Fibroblast of gingiva (primary cell): ENCODE data around the gene SNRPA.
"Not testable (repeated sequence)": the region's sequence is repeated elsewhere in the genome, so short reads cannot be mapped to it uniquely, and the experiment has no call there.

Experiments
- DNase-seq: peaks from one replicate; pipeline ENCODE4 v3.0.0-alpha.2; 2011; ENCODE audit warnings: low read depth

The SNRPA gene

DNA sequence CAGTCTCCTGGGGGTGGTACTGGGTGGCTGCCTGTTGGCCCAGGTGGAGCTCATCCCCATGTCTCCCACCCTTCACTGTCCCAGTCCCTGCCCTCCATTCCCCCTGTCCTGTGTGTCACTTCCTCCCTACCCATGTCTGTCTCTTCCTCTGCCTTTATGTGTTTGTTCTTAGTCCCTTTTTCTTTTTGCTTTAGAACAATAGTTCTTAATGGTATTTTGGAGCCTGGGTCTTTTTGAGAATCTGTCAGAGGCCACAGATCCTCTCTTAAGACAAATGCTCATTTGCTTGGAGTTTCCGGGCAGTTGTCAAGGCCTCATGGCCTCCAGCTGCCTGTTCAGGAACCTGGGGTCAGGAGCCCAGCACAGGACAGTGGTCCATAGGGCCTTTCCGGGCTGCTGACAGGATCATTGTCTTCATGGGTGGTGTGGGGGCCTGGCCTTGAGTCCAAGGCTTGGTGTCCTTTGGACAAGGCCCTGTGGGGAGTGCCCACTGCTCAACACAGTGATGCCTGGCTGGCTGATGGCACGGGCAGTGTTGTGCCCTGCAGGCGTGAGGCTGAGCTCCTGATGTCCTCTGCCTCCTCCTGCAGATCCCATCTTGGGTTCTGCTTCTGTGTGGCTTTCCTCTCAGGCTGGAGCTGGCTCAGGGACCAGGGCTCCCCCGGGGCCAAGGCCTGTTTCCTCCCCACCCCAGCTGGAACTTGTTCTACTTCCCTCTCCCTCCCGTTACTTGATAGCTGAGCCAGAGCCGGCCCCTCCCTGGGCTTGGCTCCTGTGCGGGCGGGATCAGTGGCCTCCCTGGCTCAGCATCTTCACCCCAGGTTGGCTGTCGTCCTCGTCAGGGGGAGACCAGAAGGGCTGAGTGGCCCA is 51.5 kb downstream of the SNRPA start:
- peak; percentile 30 for DNase-seq

GRCh38 chr19:40803170-40803856 is 52.3 kb downstream of the SNRPA start:
- DNase-seq, result no peak

GRCh38 chr19:40803857-40804782 is 53.1 kb downstream of the SNRPA start:
- no peak for DNase-seq

- no peak for DNase-seq
Measured at GRCh38 chr19:40804783-40805242, 53.8 kb downstream of the SNRPA start.

DNA sequence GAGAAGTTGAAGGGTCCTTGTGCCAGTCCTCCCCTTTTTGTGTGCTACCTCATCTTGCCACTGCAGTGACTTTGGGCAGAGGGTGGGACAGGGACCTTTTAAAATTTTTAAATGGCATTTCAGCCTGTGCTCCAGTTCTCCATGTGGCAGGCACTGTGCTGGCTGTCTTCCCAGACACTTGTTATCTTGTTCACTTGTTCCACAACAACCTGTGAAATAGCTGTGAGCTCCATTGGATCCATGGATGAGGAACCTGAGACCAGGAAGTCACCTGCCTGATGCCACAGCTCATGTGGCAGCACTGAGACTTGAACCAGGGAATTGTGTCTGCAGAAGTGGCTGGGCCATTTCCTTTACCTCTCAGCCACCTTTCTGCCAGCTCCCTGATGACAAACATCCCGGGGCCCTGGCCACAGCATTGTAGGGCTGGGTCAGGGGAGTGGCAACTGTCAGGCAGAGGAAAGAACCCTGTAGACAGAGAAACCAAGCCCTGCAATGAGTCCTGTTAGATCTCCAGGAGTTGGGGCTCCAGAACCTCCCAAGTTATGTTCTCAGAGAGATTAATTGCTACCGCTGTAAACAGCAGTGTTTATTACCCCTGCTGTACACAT is 54.4 kb downstream of the SNRPA start:
- no peak for DNase-seq

DNA sequence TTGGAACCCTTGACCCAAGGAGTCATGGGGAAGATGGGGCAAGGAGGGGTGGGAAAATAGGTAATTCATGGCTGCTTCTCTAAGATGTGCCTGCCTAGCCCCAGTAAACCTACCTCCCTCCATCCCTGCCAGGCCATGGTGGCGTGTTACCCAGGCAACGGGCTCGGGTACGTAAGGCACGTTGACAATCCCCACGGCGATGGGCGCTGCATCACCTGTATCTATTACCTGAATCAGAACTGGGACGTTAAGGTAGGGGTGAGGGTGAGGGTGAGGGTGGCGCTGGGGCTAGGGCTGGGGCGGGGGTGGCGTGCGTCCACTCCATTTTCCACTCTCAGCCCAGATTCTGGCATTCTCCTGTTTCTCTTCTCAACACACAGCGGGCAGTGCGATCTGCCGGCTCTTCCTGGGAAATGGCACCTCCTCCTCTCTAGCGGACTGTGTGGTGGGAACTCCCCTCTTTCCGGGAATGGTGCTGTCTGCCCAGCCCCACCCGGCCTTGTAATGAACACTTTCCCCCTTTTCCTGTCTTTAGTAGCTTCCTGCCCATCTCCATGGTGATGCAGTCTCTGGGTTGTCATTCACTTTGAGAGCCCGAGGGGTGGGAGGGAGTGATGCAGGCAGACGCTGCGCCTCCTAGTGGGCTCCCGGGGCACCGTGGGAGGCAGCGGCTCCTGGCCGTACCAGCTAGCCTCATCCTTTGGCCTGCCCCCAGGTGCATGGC is 55.6 kb downstream of the SNRPA start:
- DNase-seq, result peak; percentile 92

DNA sequence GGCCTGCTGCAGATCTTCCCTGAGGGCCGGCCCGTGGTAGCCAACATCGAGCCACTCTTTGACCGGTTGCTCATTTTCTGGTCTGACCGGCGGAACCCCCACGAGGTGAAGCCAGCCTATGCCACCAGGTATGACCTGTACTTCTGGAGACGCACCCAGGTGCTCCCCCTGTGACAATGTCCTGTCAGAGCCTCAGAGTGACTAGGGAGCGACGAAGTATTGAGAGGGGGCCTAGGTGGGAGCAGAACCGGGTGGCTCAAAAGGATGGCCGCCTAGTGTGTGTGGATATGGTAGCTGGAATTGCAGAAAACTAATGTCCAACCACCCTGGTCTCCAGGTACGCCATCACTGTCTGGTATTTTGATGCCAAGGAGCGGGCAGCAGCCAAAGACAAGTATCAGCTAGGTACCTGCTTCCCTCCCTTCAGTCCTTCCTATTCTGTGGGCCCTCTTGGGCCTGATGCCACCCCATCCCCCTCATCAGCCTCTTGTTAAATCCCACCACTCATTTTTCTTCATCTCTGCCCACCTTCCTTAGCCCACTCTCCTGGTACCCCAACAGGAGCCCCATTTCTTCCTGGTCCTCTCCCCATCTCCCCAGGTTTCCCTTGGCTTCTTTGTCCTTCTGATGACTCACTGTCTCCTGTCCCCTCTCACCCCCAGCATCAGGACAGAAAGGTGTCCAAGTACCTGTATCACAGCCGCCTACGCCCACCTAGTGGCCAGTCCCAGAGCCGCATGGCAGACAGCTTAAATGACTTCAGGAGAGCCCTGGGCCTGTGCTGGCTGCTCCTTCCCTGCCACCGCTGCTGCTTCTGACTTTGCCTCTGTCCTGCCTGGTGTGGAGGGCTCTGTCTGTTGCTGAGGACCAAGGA is 56.4 kb downstream of the SNRPA start:
- no peak for DNase-seq

DNA sequence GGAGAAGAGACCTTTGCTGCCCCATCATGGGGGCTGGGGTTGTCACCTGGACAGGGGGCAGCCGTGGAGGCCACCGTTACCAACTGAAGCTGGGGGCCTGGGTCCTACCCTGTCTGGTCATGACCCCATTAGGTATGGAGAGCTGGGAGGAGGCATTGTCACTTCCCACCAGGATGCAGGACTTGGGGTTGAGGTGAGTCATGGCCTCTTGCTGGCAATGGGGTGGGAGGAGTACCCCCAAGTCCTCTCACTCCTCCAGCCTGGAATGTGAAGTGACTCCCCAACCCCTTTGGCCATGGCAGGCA is 57.0 kb downstream of the SNRPA start:
- no peak for DNase-seq

DNA sequence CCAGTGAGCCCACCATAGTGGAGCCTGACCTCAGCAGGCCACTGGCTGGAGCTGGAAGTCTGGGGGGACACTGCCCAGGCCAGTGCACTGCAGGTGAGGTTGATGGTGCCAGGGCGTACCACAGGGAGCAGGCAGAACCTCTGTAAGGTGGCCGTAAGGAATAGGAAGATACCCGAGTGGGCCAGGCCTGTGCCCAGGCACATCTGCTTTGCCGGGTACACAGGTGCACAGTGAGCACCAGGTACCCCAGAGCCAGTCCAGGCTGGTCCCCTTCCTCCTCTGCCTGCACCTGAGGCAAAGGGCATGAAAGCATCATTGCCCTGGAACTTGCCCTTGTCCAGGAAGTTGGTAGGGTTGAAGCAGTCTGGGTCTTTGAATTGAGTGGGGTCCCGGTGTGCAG is 57.5 kb downstream of the SNRPA start:
- no peak for DNase-seq

- DNase-seq, result no peak
Measured at GRCh38 chr19:40809358-40810086, 58.5 kb downstream of the SNRPA start.

DNA sequence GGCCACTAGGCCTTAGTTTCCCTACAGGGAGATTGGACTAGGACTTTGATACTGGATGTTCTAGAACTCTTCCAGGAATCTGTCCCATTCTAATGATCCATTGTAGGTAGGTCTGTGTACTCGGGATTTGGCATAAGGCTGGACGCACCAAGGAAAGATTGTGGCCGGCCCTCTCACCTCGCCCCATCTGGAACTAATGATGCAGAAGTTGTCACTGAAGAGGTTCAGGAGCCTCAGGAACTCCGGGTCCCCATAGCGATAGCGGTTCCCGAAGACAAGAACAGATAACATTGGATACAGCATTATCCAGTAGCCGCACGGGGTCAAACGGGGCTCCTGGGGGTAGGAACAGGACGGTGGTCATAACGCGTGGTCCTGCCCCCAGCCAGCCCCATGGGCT is 59.2 kb downstream of the SNRPA start:
- no peak for DNase-seq

- peak; percentile 88 for DNase-seq
Measured at GRCh38 chr19:40810649-40811408, 59.8 kb downstream of the SNRPA start.

DNA sequence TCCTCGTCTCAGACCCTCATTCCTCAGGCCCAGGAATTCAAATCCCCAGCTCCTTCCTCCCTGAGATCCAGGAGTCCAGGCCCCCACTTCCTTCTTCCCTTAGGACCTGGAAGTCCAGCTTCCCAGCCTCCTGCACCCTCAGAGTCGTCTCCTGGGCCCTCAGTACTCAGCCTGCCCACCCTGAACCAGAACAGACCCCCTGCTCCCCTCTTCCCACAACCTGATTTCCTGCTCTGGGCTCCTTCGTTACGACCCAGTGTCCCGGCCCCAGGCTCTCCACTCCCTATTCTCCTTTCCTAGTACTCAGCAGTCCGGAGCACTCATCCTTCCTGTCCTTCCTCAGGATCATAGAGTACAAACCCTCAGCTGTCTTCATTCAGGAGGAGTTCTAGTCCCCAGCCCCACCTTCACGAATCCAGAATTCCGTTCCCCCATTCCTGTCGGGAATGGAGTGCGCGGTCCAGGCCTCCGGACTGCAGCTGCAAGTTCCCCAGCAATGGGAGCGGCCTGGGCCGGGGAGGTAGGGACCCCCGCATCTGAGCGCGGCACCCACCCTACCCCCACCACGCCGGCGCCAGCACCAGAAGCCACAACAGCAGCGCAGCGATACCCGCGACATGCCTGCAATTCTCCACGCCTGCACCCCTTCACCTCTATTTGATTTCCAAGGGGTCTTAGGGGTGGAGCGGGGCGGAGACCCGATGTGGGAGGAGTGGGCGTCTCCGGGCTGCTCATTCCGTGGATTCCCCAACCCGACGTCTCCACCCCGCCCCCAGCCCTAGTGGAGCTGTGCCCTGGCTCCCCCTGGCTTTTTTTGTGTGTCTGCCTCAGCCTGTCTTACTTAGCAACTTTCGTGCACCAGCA is 60.7 kb downstream of the SNRPA start:
- DNase-seq, result no peak

GRCh38 chr19:40812571-40812970 is 61.6 kb downstream of the SNRPA start:
- DNase-seq, result not testable (repeated sequence)

DNA sequence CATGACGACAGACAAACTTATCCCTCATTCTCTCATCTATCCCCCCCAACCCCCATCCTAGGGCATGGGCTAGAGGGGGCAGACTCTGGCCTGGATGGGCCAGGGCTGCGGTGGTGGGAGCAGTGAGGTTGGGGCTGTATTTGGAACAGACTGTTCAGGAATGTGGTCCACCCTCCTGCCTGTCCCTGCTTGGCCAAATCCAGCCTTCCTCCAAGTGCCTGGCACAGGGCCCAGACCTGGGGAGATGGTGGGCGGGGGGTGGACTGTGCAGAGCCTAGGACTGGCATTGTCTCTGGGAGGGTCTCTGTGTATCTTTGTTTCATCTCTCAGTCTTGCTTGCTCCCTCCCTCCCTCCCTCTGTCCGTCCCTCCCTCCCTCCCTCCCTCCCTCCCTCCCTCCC is 62.2 kb downstream of the SNRPA start:
- DNase-seq, result no peak
